GM20000 (cell line): ENCODE measurements around the gene DYNLT4.

Experiments
- DNase-seq: peaks from one replicate; pipeline ENCODE4 v3.0.0; 2012; ENCODE audit warnings: low spot score
- CTCF ChIP-seq: IDR thresholded peaks from 2 replicates; pipeline ENCODE4 v1.5.1; 2012; ENCODE audit warnings: mild to moderate bottlenecking, control low read depth; ENCODE audit errors: extremely low read depth, missing control alignments

Gene DYNLT4

GRCh38 chr1:44787506-44787905 is 19.6 kb downstream of the DYNLT4 start:
- no peak for DNase-seq
- TF ChIP-seq CTCF, result no peak

- no peak for DNase-seq
- no peak for TF ChIP-seq CTCF
Measured at GRCh38 chr1:44786841-44787426, 20.2 kb downstream of the DYNLT4 start.

- DNase-seq, result peak; percentile 85
- peak; percentile 93 for TF ChIP-seq CTCF
Measured at GRCh38 chr1:44786138-44786840, 20.9 kb downstream of the DYNLT4 start.

- TF ChIP-seq CTCF, result no peak
- no peak for DNase-seq
Measured at GRCh38 chr1:44785501-44786137, 21.5 kb downstream of the DYNLT4 start.

- DNase-seq, result no peak
- TF ChIP-seq CTCF, result no peak
Measured at GRCh38 chr1:44785029-44785380, 22.1 kb downstream of the DYNLT4 start.

- DNase-seq, result peak; percentile 68
- TF ChIP-seq CTCF, result no peak
Measured at GRCh38 chr1:44784094-44785028, 22.8 kb downstream of the DYNLT4 start.
